CD4-positive, alpha-beta T cell (primary cell): ENCODE measurements around the gene MEIOSIN. TPM values are rescaled to one million over a fixed set of nuclear protein-coding genes. Genes with fewer than 3 reads are reported as not detected.

Source experiments
- ATAC-seq: fragments of 200-7000 bp; cut with Tn5 transposase; one replicate; pipeline ENCODE4 v1.10.0; 2022; ENCODE audit warnings: mild to moderate bottlenecking; ENCODE audit not compliant: poor library complexity
- CTCF ChIA-PET: fragments of 350-600 bp; sonication (Branson Sonifier 250); formaldehyde crosslinking; loops from one replicate; lab custom pipeline; 2021; ENCODE audit warnings: antibody characterized with exemption, inconsistent platforms; lab: Charles Lee
- POLR2A ChIA-PET: fragments of 350-600 bp; sonication (Branson Sonifier 250); formaldehyde crosslinking; loops from one replicate; lab custom pipeline; 2021; ENCODE audit warnings: antibody characterized with exemption, inconsistent platforms; lab: Charles Lee
- DNase-seq, 14 experiments: peaks; one replicate each; pipeline ENCODE4 v3.0.0-alpha.2; 2013 to 2020; ENCODE audit warnings: mixed read lengths in 2 of 14
- H3K27ac ChIP-seq, 2 donors: one replicate each; pipeline versions ENCODE4 v1.5.1 to v1.7.0; 2013; ENCODE audit warnings: low read length in 2 of 2, low read depth in 1 of 2, mild to moderate bottlenecking in 1 of 2
- H3K27me3 ChIP-seq, 2 experiments: 1 replicate in 1 of 2; 2 replicates in 1 of 2; pipeline versions ENCODE4 v1.6.1 to v1.7.0; 2013; ENCODE audit warnings: low read length in 2 of 2, control low read depth in 1 of 2, mild to moderate bottlenecking in 1 of 2, moderate library complexity in 1 of 2; ENCODE audit not compliant: insufficient read depth in 2 of 2, control insufficient read depth in 1 of 2
- H3K36me3 ChIP-seq: one replicate; pipeline ENCODE4 v1.6.1; 2013; ENCODE audit warnings: low read length, control low read depth; ENCODE audit not compliant: insufficient read depth
- H3K4me1 ChIP-seq: one replicate; pipeline ENCODE4 v1.6.1; 2013; ENCODE audit warnings: low read length, control low read depth; ENCODE audit not compliant: insufficient read depth
- H3K4me3 ChIP-seq: one replicate; pipeline ENCODE4 v1.5.1; 2013; ENCODE audit warnings: mild to moderate bottlenecking, low read length, moderate library complexity
- H3K9me3 ChIP-seq, 2 experiments: 1 replicate in 1 of 2; 2 replicates in 1 of 2; pipeline versions ENCODE4 v1.6.1 to v1.7.0; 2013; ENCODE audit warnings: low read length in 2 of 2, mild to moderate bottlenecking in 2 of 2, control low read depth in 1 of 2, moderate library complexity in 1 of 2; ENCODE audit not compliant: control insufficient read depth in 1 of 2, insufficient read depth in 1 of 2
- H3K27ac Mint-ChIP-seq: one replicate; pipeline ENCODE4 v1.8.0; 2020; ENCODE audit warnings: mixed read lengths
- H3K27me3 Mint-ChIP-seq: one replicate; pipeline ENCODE4 v1.8.0; 2021; ENCODE audit warnings: mixed read lengths
- H3K36me3 Mint-ChIP-seq: one replicate; pipeline ENCODE4 v1.8.0; 2021; ENCODE audit warnings: low read depth, mixed read lengths
- H3K4me1 Mint-ChIP-seq: one replicate; pipeline ENCODE4 v1.8.0; 2021; ENCODE audit warnings: low read depth, mixed read lengths
- H3K4me3 Mint-ChIP-seq: one replicate; pipeline ENCODE4 v1.8.0; 2020; ENCODE audit warnings: mild to moderate bottlenecking, mixed read lengths
- H3K9me3 Mint-ChIP-seq: one replicate; pipeline ENCODE4 v1.8.0; 2020; ENCODE audit warnings: mixed read lengths
- intact Hi-C, 2 experiments: fragments of 100-400 bp; cut with DNase I in 1 of 2; cut with micrococcal nuclease in 1 of 2; formaldehyde crosslinking; loops; one replicate each; pipeline versions ENCODE4 v1.15.1 to v1.9.0; 2023 to 2025; cut with DNase I, micrococcal nuclease
- total RNA-seq, 174 experiments: library from RNA in 2 of 174; stranded (reverse) in 2 of 174; gene quantifications; one replicate each; pipeline ENCODE4 v1.2.3 and lab custom pipeline; 2021 to 2026
- TF ChIP-seq, protein P1 (sequence below): fragments of 200-600 bp; IDR thresholded peaks from one replicate; pipeline ENCODE4 v1.8.0; 2022; ENCODE audit warnings: antibody characterized with exemption, mild to moderate bottlenecking

Gene MEIOSIN
- total RNA-seq, 2 experiments from 2014 or later = not detected

DNA sequence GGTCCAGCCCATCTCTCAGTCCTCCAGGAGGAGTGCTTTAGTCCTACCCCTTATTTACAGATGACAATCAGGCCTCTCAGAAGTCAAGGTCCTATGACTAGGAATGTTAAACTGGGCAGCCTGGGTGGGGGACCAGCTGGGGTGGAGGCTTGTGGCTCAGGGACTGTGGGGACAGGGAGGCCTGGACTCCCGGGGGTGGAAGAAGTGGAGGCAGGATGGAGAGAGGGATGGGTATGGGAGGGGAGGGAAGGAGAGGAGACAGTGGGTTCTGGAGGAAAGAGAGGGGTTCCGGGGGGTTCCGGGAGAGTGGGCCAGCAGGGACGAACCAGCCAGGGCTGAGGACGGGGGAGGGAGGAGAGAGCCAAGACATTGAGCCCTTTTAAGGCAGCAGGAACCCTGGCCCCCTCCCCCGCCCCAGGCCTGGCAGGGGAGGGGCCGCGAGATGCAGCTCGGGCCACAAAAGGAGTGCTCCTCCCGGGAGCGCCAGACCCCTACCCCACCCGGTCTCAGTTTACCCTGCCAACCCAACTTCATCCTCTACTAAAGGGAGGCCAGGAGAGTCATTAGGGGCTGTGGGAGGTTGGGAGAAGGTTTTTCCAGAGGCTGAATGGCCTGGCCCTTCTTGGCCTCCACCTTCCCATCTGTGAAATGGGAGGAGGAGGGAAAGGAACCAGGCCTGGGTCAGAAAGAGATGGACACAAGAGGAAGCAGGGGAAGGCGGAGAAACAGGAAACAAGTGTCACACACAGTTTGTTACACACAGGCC, 47.4 kb downstream of the MEIOSIN start:
- Mint-ChIP-seq H3K4me1 (peaks cover 23% of the 10 kb centered on the region), H3K36me3 (peaks cover 24% of the 10 kb centered on the region), H3K9me3 (no peaks in the 10 kb centered on the region), H3K4me3 (no peak overlapping the region), H3K27me3 (peaks cover 34% of the 10 kb centered on the region), H3K27ac (no peak overlapping the region)
- Histone ChIP-seq H3K9me3 (peaks cover 0 to 14% of the 10 kb centered on the region in 2 experiments), H3K4me1 (peaks cover 24% of the 10 kb centered on the region), H3K36me3 (peaks cover 13% of the 10 kb centered on the region), H3K27ac (no peak overlapping the region), H3K4me3 (no peak overlapping the region), H3K27me3 (peaks cover 22 to 39% of the 10 kb centered on the region in 2 experiments)
- TF ChIP-seq, protein P1, sequence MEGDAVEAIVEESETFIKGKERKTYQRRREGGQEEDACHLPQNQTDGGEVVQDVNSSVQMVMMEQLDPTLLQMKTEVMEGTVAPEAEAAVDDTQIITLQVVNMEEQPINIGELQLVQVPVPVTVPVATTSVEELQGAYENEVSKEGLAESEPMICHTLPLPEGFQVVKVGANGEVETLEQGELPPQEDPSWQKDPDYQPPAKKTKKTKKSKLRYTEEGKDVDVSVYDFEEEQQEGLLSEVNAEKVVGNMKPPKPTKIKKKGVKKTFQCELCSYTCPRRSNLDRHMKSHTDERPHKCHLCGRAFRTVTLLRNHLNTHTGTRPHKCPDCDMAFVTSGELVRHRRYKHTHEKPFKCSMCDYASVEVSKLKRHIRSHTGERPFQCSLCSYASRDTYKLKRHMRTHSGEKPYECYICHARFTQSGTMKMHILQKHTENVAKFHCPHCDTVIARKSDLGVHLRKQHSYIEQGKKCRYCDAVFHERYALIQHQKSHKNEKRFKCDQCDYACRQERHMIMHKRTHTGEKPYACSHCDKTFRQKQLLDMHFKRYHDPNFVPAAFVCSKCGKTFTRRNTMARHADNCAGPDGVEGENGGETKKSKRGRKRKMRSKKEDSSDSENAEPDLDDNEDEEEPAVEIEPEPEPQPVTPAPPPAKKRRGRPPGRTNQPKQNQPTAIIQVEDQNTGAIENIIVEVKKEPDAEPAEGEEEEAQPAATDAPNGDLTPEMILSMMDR = no peak
- CTCF ChIA-PET = interaction anchor here (2.9 kb wide), 1 partner anchor 11 kb away, joined by 59 read pairs; the partner anchor contains the start of gene SIX5
- ATAC-seq (no peak), DNase-seq (no peak)
- intact Hi-C loops = no loop called here
- POLR2A ChIA-PET = no interaction called here

DNA sequence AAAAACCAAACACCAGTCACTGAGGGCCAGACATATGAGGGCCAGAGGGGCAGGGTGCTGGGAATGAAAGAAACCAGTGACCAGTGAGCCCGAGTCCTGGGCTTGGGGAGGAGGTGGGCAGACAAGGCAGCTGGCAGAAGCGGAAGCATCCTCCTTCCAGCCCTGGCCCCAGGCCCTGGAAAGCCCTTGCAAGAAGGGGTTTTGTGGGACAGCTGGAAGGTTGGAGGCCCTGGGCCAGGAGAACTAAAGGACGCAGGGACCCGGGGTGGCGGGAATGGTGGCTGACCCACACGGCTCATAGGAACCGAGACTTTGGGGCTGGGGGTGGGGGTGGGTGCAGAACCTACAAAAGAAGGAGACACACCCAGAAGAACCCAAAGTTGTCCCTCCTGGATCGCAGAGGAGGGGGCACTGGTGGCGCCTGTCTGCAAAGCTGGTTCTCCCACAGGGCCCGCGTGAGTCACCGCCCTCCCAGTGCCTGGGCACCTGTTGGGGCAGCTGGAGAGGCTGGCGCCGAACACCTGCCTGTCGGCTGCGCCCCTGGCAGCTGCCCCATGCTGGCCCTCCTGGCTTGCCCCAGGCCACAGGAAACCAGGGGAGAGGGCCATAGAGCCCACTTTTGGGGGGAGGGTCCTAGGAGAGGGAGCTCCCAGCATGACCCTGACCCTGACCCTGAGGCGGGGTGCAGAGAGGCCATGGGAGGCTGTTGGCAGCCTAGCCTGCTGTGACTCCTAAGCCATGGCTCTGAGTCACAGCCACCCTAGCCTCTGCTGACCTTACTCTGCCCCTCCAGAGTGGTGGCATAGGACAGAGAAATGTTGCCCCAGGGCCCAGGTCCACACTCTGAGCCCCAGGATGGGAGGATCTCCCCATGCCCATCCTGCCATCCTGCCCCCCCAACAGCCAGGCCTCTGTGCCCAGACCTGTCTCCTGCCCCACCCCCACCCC, 48.2 kb downstream of the MEIOSIN start:
- Histone ChIP-seq H3K27me3 (peaks cover 22 to 39% of the 10 kb centered on the region in 2 experiments), H3K27ac (no peak overlapping the region), H3K36me3 (peaks cover 17% of the 10 kb centered on the region), H3K9me3 (peaks cover 0 to 14% of the 10 kb centered on the region in 2 experiments), H3K4me1 (peaks cover 24% of the 10 kb centered on the region), H3K4me3 (no peak overlapping the region)
- no peak overlapping the region for H3K27ac Mint-ChIP-seq
- peaks cover 28% of the 10 kb centered on the region for H3K36me3 Mint-ChIP-seq
- ChIA-PET POLR2A (interaction anchor here (1.4 kb wide), 2 partner anchors 11 to 12 kb away, joined by 5 to 6 read pairs; partner anchors contain the start of genes DMWD and SIX5), CTCF (interaction anchor here (0.6 to 2.9 kb wide), 2 partner anchors 12 to 342 kb away, joined by 4 to 59 read pairs; partner anchors contain the start of gene SIX5)
- intact Hi-C loops = no loop called here
- TF ChIP-seq, protein P1 = no peak
- no peaks in the 10 kb centered on the region for H3K9me3 Mint-ChIP-seq
- no peak for DNase-seq
- peaks cover 34% of the 10 kb centered on the region for H3K27me3 Mint-ChIP-seq
- H3K4me1 Mint-ChIP-seq = peaks cover 23% of the 10 kb centered on the region
- H3K4me3 Mint-ChIP-seq = no peak overlapping the region
- ATAC-seq = no peak

DNA sequence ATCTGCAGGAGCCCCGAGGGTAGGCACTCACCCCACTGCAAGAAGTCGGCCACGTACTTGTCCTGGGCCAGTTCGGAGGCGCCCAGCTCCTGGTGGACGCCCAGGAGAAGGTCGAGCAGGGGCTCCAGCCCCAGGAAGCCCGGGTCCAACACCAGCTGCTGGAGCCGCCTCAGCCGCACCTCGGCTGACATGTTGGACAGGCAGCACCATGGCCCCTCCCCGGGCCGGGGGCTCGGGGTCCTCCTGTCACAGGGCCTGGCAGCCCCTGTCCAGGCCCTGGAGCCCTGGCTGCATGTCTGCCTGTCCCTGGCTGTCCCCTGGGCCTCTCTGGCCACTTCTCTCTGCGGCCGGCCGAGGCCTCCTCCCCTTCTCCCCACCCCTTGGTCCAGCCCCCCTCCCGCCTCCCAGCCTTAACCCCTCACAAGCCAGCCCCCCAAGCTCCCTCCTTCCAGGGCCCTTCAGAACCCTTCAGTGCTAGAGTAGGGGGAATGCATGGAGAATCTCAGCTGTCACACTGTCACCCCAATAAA, 49.0 kb downstream of the MEIOSIN start, which contains the start of gene DMPK:
Gene DMPK (minus strand): TSS at position 329 of the 530 bp plus-strand sequence. CDS start 138 bp downstream, at position 191.
- H3K4me1 Mint-ChIP-seq = peaks cover 23% of the 10 kb centered on the region
- ChIA-PET POLR2A (interaction anchor here (1.4 kb wide), 2 partner anchors 11 to 12 kb away, joined by 5 to 6 read pairs; partner anchors contain the start of genes DMWD and SIX5), CTCF (interaction anchor here (0.6 to 1.2 kb wide), 4 partner anchors 10 to 343 kb away, joined by 3 to 14 read pairs (median 4); partner anchors contain the start of gene SIX5)
- DNase-seq (no peak), ATAC-seq (no peak)
- peaks cover 22 to 38% of the 10 kb centered on the region in 2 experiments for H3K27me3 ChIP-seq
- no peak within 1 kb of the TSS for H3K27ac ChIP-seq
- TF ChIP-seq, protein P1 = no peak
- H3K4me3 ChIP-seq = no peak within 1 kb of the TSS
- intact Hi-C loops = no loop called here
- peaks cover 0 to 18% of the 10 kb centered on the region in 2 experiments for H3K9me3 ChIP-seq
- peaks cover 34% of the 10 kb centered on the region for H3K27me3 Mint-ChIP-seq
- H3K4me3 Mint-ChIP-seq = no peak within 1 kb of the TSS
- H3K36me3 Mint-ChIP-seq = peaks cover 28% of the 10 kb centered on the region
- no peaks in the 10 kb centered on the region for H3K9me3 Mint-ChIP-seq
- H3K36me3 ChIP-seq = peaks cover 16% of the 10 kb centered on the region
- peaks cover 24% of the 10 kb centered on the region for H3K4me1 ChIP-seq
- no peak within 1 kb of the TSS for H3K27ac Mint-ChIP-seq
